Cardiac muscle cell (in vitro differentiated cells and primary cell): ENCODE results near the gene PRAMEF1. TPM values are rescaled to one million over a fixed set of nuclear protein-coding genes. Genes with fewer than 3 reads are reported as not detected.
A peak's percentile ranks its signal among the peaks of the same experiment; 100 is the strongest.
"Not testable (repeated sequence)": the region's sequence is repeated elsewhere in the genome, so short reads cannot be mapped to it uniquely, and the experiment has no call there.

Experiments
- DNase-seq, 2 donors: peaks; one replicate each; pipeline versions ENCODE4 v3.0.0 to v3.0.0-alpha.2; 2010 to 2017; ENCODE audit warnings: low read depth in 1 of 2, low spot score in 1 of 2
- H3K27ac ChIP-seq: fragments of 200-600 bp; sonication (generic); 2 replicates; pipeline ENCODE4 v1.5.1; 2016
- H3K27me3 ChIP-seq: fragments of 200-600 bp; sonication (generic); 2 replicates; pipeline ENCODE4 v1.6.0; 2016; ENCODE audit warnings: control low read depth
- H3K36me3 ChIP-seq: fragments of 200-600 bp; sonication (generic); 2 replicates; pipeline ENCODE4 v1.5.1; 2016; ENCODE audit warnings: control low read depth
- H3K4me1 ChIP-seq: fragments of 200-600 bp; sonication (generic); 2 replicates; pipeline ENCODE4 v1.8.1; 2017; ENCODE audit warnings: low read depth, mild to moderate bottlenecking, mixed run types
- H3K4me3 ChIP-seq: fragments of 200-600 bp; sonication (generic); 2 replicates; pipeline ENCODE4 v1.5.1; 2016; ENCODE audit warnings: mild to moderate bottlenecking
- H3K9me3 ChIP-seq: fragments of 200-600 bp; sonication (generic); 2 replicates; pipeline ENCODE4 v1.5.1; 2017; ENCODE audit warnings: low read depth, mild to moderate bottlenecking, control low read depth
- CTCF ChIP-seq: IDR thresholded peaks from 2 replicates; pipeline ENCODE4 v1.5.1; 2012; ENCODE audit warnings: low read depth, mild to moderate bottlenecking, low read length
- polyA plus RNA-seq: library from polyadenylated mRNA; unstranded; fragments of >200 nt; fragmentation: Nextera tagmentation; extraction: Ambion mirVana; gene quantifications from 2 replicates; pipeline ENCODE4 v1.2.1, GENCODE V29; 2016
- total RNA-seq: library from RNA; depleted of rRNA; stranded (reverse); fragments of >200 nt; gene quantifications from 2 replicates; pipeline ENCODE4 v1.2.3, GENCODE V29; 2016

Gene PRAMEF1
- total and polyA plus RNA-seq, 2 experiments from 2014 or later, result not detected

GRCh38 chr1:12799730-12800129 lies 8.5 kb downstream of the PRAMEF1 start:
- H3K36me3 ChIP-seq, result no peaks in the 10 kb centered on the region
- no peak for TF ChIP-seq CTCF
- DNase-seq, result no peak
- no peaks in the 10 kb centered on the region for H3K9me3 ChIP-seq
- H3K27me3 ChIP-seq, result no peaks in the 10 kb centered on the region
- no peak overlapping the region for H3K27ac ChIP-seq
- H3K4me1 ChIP-seq, result no peaks in the 10 kb centered on the region
- H3K4me3 ChIP-seq, result no peak overlapping the region

GRCh38 chr1:12809933-12810332 lies 18.7 kb downstream of the PRAMEF1 start:
- H3K9me3 ChIP-seq, result no peaks in the 10 kb centered on the region
- H3K4me1 ChIP-seq, result no peaks in the 10 kb centered on the region
- no peak for TF ChIP-seq CTCF

GRCh38 chr1:12810691-12811408 lies 19.7 kb downstream of the PRAMEF1 start:
- H3K4me3 ChIP-seq, result no peak overlapping the region
- H3K27me3 ChIP-seq, result no peaks in the 10 kb centered on the region
- no peaks in the 10 kb centered on the region for H3K36me3 ChIP-seq
- no peak for TF ChIP-seq CTCF
- peak in 1 of 2 donors; percentile 47 for DNase-seq
- no peak overlapping the region for H3K27ac ChIP-seq
- no peaks in the 10 kb centered on the region for H3K9me3 ChIP-seq
- no peaks in the 10 kb centered on the region for H3K4me1 ChIP-seq

More at GRCh38 chr1:12809933-12810332, 18.7 kb downstream of the PRAMEF1 start:
- H3K27me3 ChIP-seq, result no peaks in the 10 kb centered on the region
- H3K27ac ChIP-seq, result no peak overlapping the region
- no peak overlapping the region for H3K4me3 ChIP-seq
- H3K36me3 ChIP-seq, result no peaks in the 10 kb centered on the region
- DNase-seq, result no peak

- Histone ChIP-seq H3K9me3 (no peaks in the 10 kb centered on the region), H3K4me3 (no peak overlapping the region), H3K27ac (no peak overlapping the region), H3K27me3 (no peaks in the 10 kb centered on the region), H3K4me1 (no peaks in the 10 kb centered on the region), H3K36me3 (no peaks in the 10 kb centered on the region)
- DNase-seq, result no peak
- no peak for TF ChIP-seq CTCF
Observed at GRCh38 chr1:12811409-12811784, 20.2 kb downstream of the PRAMEF1 start.

- H3K4me3 ChIP-seq, DNase-seq, H3K36me3 ChIP-seq, H3K4me1 ChIP-seq, H3K27me3 ChIP-seq, H3K9me3 ChIP-seq, H3K27ac ChIP-seq: not testable (repeated sequence)
Observed at GRCh38 chr1:12819061-12819460, 27.9 kb downstream of the PRAMEF1 start.

- not testable (repeated sequence) for H3K27me3 ChIP-seq, H3K36me3 ChIP-seq, H3K4me1 ChIP-seq, H3K9me3 ChIP-seq, H3K4me3 ChIP-seq, DNase-seq, H3K27ac ChIP-seq
Observed at GRCh38 chr1:12831310-12831709, 40.1 kb downstream of the PRAMEF1 start, which contains the start of gene PRAMEF11. TSS of gene PRAMEF11 (minus strand) at chr1:12831410. CDS start at chr1:12828789, 2,621 bp downstream.

GRCh38 chr1:12833251-12833650 lies 42.1 kb downstream of the PRAMEF1 start:
- not testable (repeated sequence) for H3K4me3 ChIP-seq, H3K9me3 ChIP-seq, H3K27ac ChIP-seq

More at GRCh38 chr1:12833251-12833650, 42.1 kb downstream of the PRAMEF1 start:
- H3K27me3 ChIP-seq, H3K36me3 ChIP-seq, DNase-seq, H3K4me1 ChIP-seq: not testable (repeated sequence)

Other genes starting within 250 kb of the PRAMEF1 start
- gene DHRS3, start 173.2 kb upstream of the PRAMEF1 start, total RNA-seq, result 12.5 and 19.5 TPM in 2 replicates
- 9.9 and 15.3 TPM in 2 replicates for gene DHRS3, start 173.2 kb upstream of the PRAMEF1 start, polyA plus RNA-seq
- not detected in 2 replicates for gene AADACL4, start 147.3 kb upstream of the PRAMEF1 start, total RNA-seq
- gene AADACL4, start 147.3 kb upstream of the PRAMEF1 start, polyA plus RNA-seq, result not detected in 2 replicates
- not detected in 2 replicates for gene AADACL3, start 75.3 kb upstream of the PRAMEF1 start, total RNA-seq
- not detected in 2 replicates for gene AADACL3, start 75.3 kb upstream of the PRAMEF1 start, polyA plus RNA-seq
- gene CFAP107, start 45.2 kb upstream of the PRAMEF1 start, total RNA-seq, result not detected in 2 replicates
- gene CFAP107, start 45.2 kb upstream of the PRAMEF1 start, polyA plus RNA-seq, result not detected in 2 replicates
- not detected in 2 replicates for gene PRAMEF12, start 17.7 kb upstream of the PRAMEF1 start, total RNA-seq
- not detected in 2 replicates for gene PRAMEF12, start 17.7 kb upstream of the PRAMEF1 start, polyA plus RNA-seq
- gene PRAMEF11, start 40.0 kb downstream of the PRAMEF1 start, total RNA-seq, result not detected in 2 replicates
- gene PRAMEF11, start 40.0 kb downstream of the PRAMEF1 start, polyA plus RNA-seq, result not detected in 2 replicates
- gene HNRNPCL1, start 57.3 kb downstream of the PRAMEF1 start, total RNA-seq, result not detected in 2 replicates
- gene HNRNPCL1, start 57.3 kb downstream of the PRAMEF1 start, polyA plus RNA-seq, result not detected in 2 replicates
- not detected in 2 replicates for gene PRAMEF2, start 65.7 kb downstream of the PRAMEF1 start, total RNA-seq
- not detected in 2 replicates for gene PRAMEF2, start 65.7 kb downstream of the PRAMEF1 start, polyA plus RNA-seq
- not detected in 2 replicates for gene PRAMEF4, start 94.8 kb downstream of the PRAMEF1 start, total RNA-seq
- not detected in 2 replicates for gene PRAMEF4, start 94.8 kb downstream of the PRAMEF1 start, polyA plus RNA-seq
- not detected in 2 replicates for gene PRAMEF10, start 106.9 kb downstream of the PRAMEF1 start, total RNA-seq
- gene PRAMEF10, start 106.9 kb downstream of the PRAMEF1 start, polyA plus RNA-seq, result not detected in 2 replicates
- not detected in 2 replicates for gene PRAMEF7, start 125.2 kb downstream of the PRAMEF1 start, total RNA-seq
- gene PRAMEF7, start 125.2 kb downstream of the PRAMEF1 start, polyA plus RNA-seq, result not detected in 2 replicates
- not detected in 2 replicates for gene PRAMEF6, start 156.2 kb downstream of the PRAMEF1 start, total RNA-seq
- not detected in 2 replicates for gene PRAMEF6, start 156.2 kb downstream of the PRAMEF1 start, polyA plus RNA-seq